ENCODE measurements around the gene TRIP10. TPM values are rescaled to one million over a fixed set of nuclear protein-coding genes. Genes with fewer than 3 reads are reported as not detected.
"Not testable (repeated sequence)": the region's sequence is repeated elsewhere in the genome, so short reads cannot be mapped to it uniquely, and the experiment has no call there.

TRIP10 gene
- total RNA-seq, 2 donors from 2014 or later, result 37.0 to 74.2 TPM

GRCh38 chr19:6774821-6775707 is 35.6 kb downstream of the TRIP10 start:
- no peaks in the 10 kb centered on the region for H3K36me3 ChIP-seq
- DNase-seq (ENCODE audit: low spot score), result no peak
- intact Hi-C loops (cut with DNase I), result no loop called here
- TF ChIP-seq CTCF (IDR thresholded peaks at IDR 0.05) (no peak), POLR2A (IDR thresholded peaks at IDR 0.05) (no peak), POLR2AphosphoS5 (IDR thresholded peaks at IDR 0.05) (no peak)
- no peaks in the 10 kb centered on the region for H3K27me3 ChIP-seq (replicated peaks; ENCODE audit: insufficient read depth)
- WGBS, result 83% methylated on average over 11 of the region's 11 CpGs
- H3K4me1 ChIP-seq (replicated peaks), result no peaks in the 10 kb centered on the region
- H3K4me3 ChIP-seq, result no peak overlapping the region
- no peak overlapping the region for H3K27ac ChIP-seq
- H3K9me3 ChIP-seq, result no peaks in the 10 kb centered on the region

GRCh38 chr19:6776045-6776444 is 36.6 kb downstream of the TRIP10 start:
- DNase-seq (ENCODE audit: low spot score); H3K36me3 ChIP-seq; H3K4me1 ChIP-seq (replicated peaks); H3K9me3 ChIP-seq; H3K27me3 ChIP-seq (replicated peaks; ENCODE audit: insufficient read depth); H3K4me3 ChIP-seq; intact Hi-C loops (cut with DNase I); H3K27ac ChIP-seq: not testable (repeated sequence)

- Histone ChIP-seq H3K27ac (no peak overlapping the region), H3K36me3 (no peaks in the 10 kb centered on the region), H3K4me1 (replicated peaks) (no peaks in the 10 kb centered on the region), H3K9me3 (no peaks in the 10 kb centered on the region), H3K27me3 (replicated peaks; ENCODE audit: insufficient read depth) (no peaks in the 10 kb centered on the region), H3K4me3 (no peak overlapping the region)
- TF ChIP-seq POLR2A (IDR thresholded peaks at IDR 0.05) (no peak), CTCF (IDR thresholded peaks at IDR 0.05) (no peak), POLR2AphosphoS5 (IDR thresholded peaks at IDR 0.05) (no peak)
- no peak for DNase-seq (ENCODE audit: low spot score)
- intact Hi-C loops (cut with DNase I), result no loop called here
- WGBS, result 95% methylated on average over 4 of the region's 4 CpGs
Measured at GRCh38 chr19:6776999-6777398, 37.5 kb downstream of the TRIP10 start.

- intact Hi-C loops (cut with DNase I), result no loop called here
- H3K36me3 ChIP-seq, result no peaks in the 10 kb centered on the region
- no peak overlapping the region for H3K27ac ChIP-seq
- H3K4me3 ChIP-seq, result no peak overlapping the region
- WGBS, result 98% methylated on average over 2 of the region's 2 CpGs
- no peaks in the 10 kb centered on the region for H3K27me3 ChIP-seq (replicated peaks; ENCODE audit: insufficient read depth)
- H3K9me3 ChIP-seq, result no peaks in the 10 kb centered on the region
- TF ChIP-seq CTCF (IDR thresholded peaks at IDR 0.05) (no peak), POLR2A (IDR thresholded peaks at IDR 0.05) (no peak), POLR2AphosphoS5 (IDR thresholded peaks at IDR 0.05) (no peak)
- DNase-seq (ENCODE audit: low spot score), result no peak
- H3K4me1 ChIP-seq (replicated peaks), result no peaks in the 10 kb centered on the region
Measured at GRCh38 chr19:6777434-6777833, 38.0 kb downstream of the TRIP10 start.

- Histone ChIP-seq H3K36me3 (no peaks in the 10 kb centered on the region), H3K27me3 (replicated peaks; ENCODE audit: insufficient read depth) (no peaks in the 10 kb centered on the region), H3K27ac (no peak overlapping the region), H3K4me3 (no peak overlapping the region), H3K4me1 (replicated peaks) (no peaks in the 10 kb centered on the region), H3K9me3 (no peaks in the 10 kb centered on the region)
- no peak for TF ChIP-seq POLR2AphosphoS5 (IDR thresholded peaks at IDR 0.05)
- no peak for TF ChIP-seq POLR2A (IDR thresholded peaks at IDR 0.05)
- TF ChIP-seq CTCF (IDR thresholded peaks at IDR 0.05), result no peak
- intact Hi-C loops (cut with DNase I), result no loop called here
- WGBS, result 79% methylated on average over 4 of the region's 4 CpGs
- DNase-seq (ENCODE audit: low spot score), result no peak
Measured at GRCh38 chr19:6778386-6778785, 38.9 kb downstream of the TRIP10 start.
